Fibroblast of lung (primary cell): Measurements from ENCODE around the gene SPRING1. TPM values are rescaled to one million over a fixed set of nuclear protein-coding genes. Genes with fewer than 3 reads are reported as not detected.

Source experiments
- DNase-seq, 2 donors: peaks; one replicate each; pipeline versions ENCODE4 v3.0.0 to v3.0.0-alpha.2; 2010; ENCODE audit warnings: low read depth in 2 of 2
- H2AFZ ChIP-seq: 2 replicates; pipeline ENCODE4 v1.5.1; 2012; ENCODE audit warnings: low read length, control low read depth, inconsistent platforms
- H3K27ac ChIP-seq: 2 replicates; pipeline ENCODE4 v1.5.1; 2011; ENCODE audit warnings: low read length, control low read depth; ENCODE audit not compliant: insufficient read depth
- H3K27me3 ChIP-seq: 2 replicates; pipeline ENCODE4 v1.5.1; 2011; ENCODE audit warnings: mild to moderate bottlenecking, low read length; ENCODE audit not compliant: control insufficient read depth, insufficient read depth
- H3K36me3 ChIP-seq: 2 replicates; pipeline ENCODE4 v1.5.1; 2011; ENCODE audit warnings: low read length; ENCODE audit not compliant: control insufficient read depth, insufficient read depth
- H3K4me1 ChIP-seq: 2 replicates; pipeline ENCODE4 v1.5.1; 2011; ENCODE audit warnings: low read length; ENCODE audit not compliant: control insufficient read depth, insufficient read depth; ENCODE audit errors: extremely low read depth
- H3K4me2 ChIP-seq: 2 replicates; pipeline ENCODE4 v1.5.1; 2011; ENCODE audit warnings: low read length, control low read depth; ENCODE audit not compliant: insufficient read depth; ENCODE audit errors: extremely low read depth
- H3K4me3 ChIP-seq, 4 experiments: fragments of 200-600 bp in 1 of 4; sonication (generic) in 1 of 4; replicated peaks in 1 of 4; 2 replicates each; pipeline ENCODE4 v1.5.1; 2011 to 2016; ENCODE audit warnings: low read length in 4 of 4, low read depth in 3 of 4, mild to moderate bottlenecking in 3 of 4, control low read depth in 2 of 4, inconsistent platforms in 1 of 4, mixed read lengths in 1 of 4; ENCODE audit not compliant: insufficient read depth in 1 of 4; ENCODE audit errors: control extremely low read depth in 1 of 4
- H3K79me2 ChIP-seq: 2 replicates; pipeline ENCODE4 v1.5.1; 2012; ENCODE audit warnings: mild to moderate bottlenecking, low read length, inconsistent platforms; ENCODE audit not compliant: control insufficient read depth, insufficient read depth
- H3K9ac ChIP-seq: 2 replicates; pipeline ENCODE4 v1.5.1; 2011; ENCODE audit warnings: mild to moderate bottlenecking, low read length, control low read depth; ENCODE audit not compliant: insufficient read depth
- H3K9me3 ChIP-seq: 2 replicates; pipeline ENCODE4 v1.5.1; 2012; ENCODE audit warnings: low read depth, low read length; ENCODE audit not compliant: control insufficient read depth, insufficient read depth
- H4K20me1 ChIP-seq: 2 replicates; pipeline ENCODE4 v1.5.1; 2011; ENCODE audit warnings: low read length; ENCODE audit not compliant: control insufficient read depth, insufficient read depth; ENCODE audit errors: extremely low read depth
- CTCF ChIP-seq, 2 donors: IDR thresholded peaks in 1 of 2; conservative IDR thresholded peaks in 1 of 2; 1 replicate in 1 of 2; 2 replicates in 1 of 2; pipeline ENCODE4 v1.5.1; 2011 to 2012; ENCODE audit warnings: low read length in 2 of 2, control low read depth in 1 of 2, inconsistent platforms in 1 of 2, low read depth in 1 of 2, mild to moderate bottlenecking in 1 of 2
- EZH2 ChIP-seq: IDR thresholded peaks from 2 replicates; pipeline ENCODE4 v1.5.1; 2012; ENCODE audit warnings: low read length, control low read depth, mild to moderate bottlenecking; ENCODE audit errors: missing control alignments
- polyA plus RNA-seq, 2 donors: library from polyadenylated mRNA; depleted of rRNA in 1 of 2; stranded (reverse) in 1 of 2; unstranded in 1 of 2; fragments of >200 nt; gene quantifications; 2 replicates each; pipeline ENCODE4 v1.2.1, GENCODE V29; 2011 to 2012; ENCODE audit warnings: missing spikeins in 1 of 2
- total RNA-seq: library from RNA; depleted of rRNA; stranded (reverse); fragments of >200 nt; gene quantifications from 2 replicates; pipeline ENCODE4 v1.2.1, GENCODE V29; 2014

Gene SPRING1
- total and polyA plus RNA-seq, 2 donors (not counting 1 experiment from before 2014, with no cell fraction given), result 14.6 to 18.8 TPM

- Histone ChIP-seq H2AFZ (no peak overlapping the region), H3K4me3 (no peak overlapping the region), H3K27me3 (peaks cover 7% of the 10 kb centered on the region), H3K4me2 (no peak overlapping the region), H3K27ac (no peak overlapping the region), H3K36me3 (no peaks in the 10 kb centered on the region), H4K20me1 (no peaks in the 10 kb centered on the region), H3K4me1 (no peaks in the 10 kb centered on the region), H3K9me3 (no peaks in the 10 kb centered on the region), H3K9ac (no peak overlapping the region), H3K79me2 (no peaks in the 10 kb centered on the region)
- no peak for DNase-seq
- TF ChIP-seq CTCF (conservative IDR thresholded peaks at IDR 0.05 in 1 of 2, IDR thresholded peaks at IDR 0.05 in 1 of 2; ENCODE audit: low read depth in 1 of 2, low read length in 2 of 2) (no peak), EZH2 (no peak)
Observed at GRCh38 chr12:116712458-116713303, 25.2 kb downstream of the SPRING1 start.

DNA sequence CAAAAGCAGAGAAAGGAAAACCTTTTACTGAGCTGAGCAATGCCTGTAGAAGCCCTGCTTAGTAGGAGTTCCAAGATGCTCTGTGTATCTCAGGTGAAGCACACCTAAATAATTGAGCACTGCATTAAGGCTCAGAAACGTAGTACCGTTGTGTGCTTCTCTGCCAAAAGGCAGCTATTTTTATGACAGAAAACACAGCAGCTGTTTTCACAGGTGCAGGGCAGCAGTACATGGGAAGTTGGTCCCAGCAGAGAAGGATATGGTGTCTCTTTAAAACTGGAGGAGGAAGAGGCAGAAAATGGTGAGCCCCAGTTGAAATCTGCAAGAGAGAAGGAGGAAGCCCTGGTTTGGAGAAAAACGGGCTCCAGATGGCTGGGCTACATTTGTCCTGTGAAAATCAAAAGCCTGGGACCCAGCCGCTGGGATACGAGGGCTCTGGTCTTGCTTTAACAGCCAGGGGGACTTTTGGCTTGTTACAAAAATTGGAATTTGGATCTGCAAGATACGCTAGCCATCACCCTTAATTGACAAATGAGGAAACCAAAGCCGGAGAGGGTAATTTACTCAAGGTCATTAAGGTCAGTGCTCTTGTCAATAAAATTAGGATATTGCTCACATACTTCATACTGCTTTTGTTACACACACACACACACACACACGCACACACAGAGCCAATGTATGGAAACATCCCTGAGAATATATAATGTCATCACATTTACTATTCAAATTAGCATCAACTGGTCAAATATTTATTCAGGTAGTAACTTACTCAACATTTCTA lies 27.3 kb downstream of the SPRING1 start:
- no peak overlapping the region for H3K9ac ChIP-seq
- no peaks in the 10 kb centered on the region for H3K9me3 ChIP-seq
- H2AFZ ChIP-seq, result no peak overlapping the region
- no peak overlapping the region for H3K4me3 ChIP-seq
- no peaks in the 10 kb centered on the region for H3K36me3 ChIP-seq
- H3K4me1 ChIP-seq, result no peaks in the 10 kb centered on the region
- H3K4me2 ChIP-seq, result no peak overlapping the region
- TF ChIP-seq CTCF (conservative IDR thresholded peaks at IDR 0.05 in 1 of 2, IDR thresholded peaks at IDR 0.05 in 1 of 2; ENCODE audit: low read depth in 1 of 2, low read length in 2 of 2), result no peak
- no peak for DNase-seq
- H3K79me2 ChIP-seq, result no peaks in the 10 kb centered on the region
- H3K27ac ChIP-seq, result no peak overlapping the region
- H3K27me3 ChIP-seq, result peaks cover 7% of the 10 kb centered on the region
- H4K20me1 ChIP-seq, result no peaks in the 10 kb centered on the region

DNA sequence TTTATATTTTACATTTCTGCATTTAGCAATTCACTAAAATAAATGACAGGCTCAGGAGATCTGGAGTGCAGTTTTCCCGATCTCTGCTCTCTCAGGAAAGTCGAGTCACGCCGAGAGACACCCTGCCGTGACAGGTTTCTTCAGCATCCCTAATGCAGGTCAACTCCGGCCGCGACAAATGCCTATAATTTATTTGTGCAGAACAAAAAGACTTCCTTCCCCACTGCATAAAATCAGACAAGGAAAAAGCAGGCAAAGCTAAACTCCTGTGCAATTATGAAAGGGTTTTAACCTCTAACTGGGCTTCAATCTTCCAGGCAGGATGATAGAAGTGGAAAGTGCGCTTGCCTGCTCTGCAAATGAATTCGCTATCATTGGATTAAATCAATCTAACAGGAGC lies 28.1 kb downstream of the SPRING1 start:
- no peak for DNase-seq
- Histone ChIP-seq H3K4me2 (no peak overlapping the region), H3K4me1 (no peaks in the 10 kb centered on the region), H3K27me3 (peaks cover 7% of the 10 kb centered on the region), H3K36me3 (no peaks in the 10 kb centered on the region), H4K20me1 (no peaks in the 10 kb centered on the region), H3K4me3 (no peak overlapping the region), H3K27ac (no peak overlapping the region), H2AFZ (no peak overlapping the region), H3K9ac (no peak overlapping the region), H3K9me3 (no peaks in the 10 kb centered on the region), H3K79me2 (no peaks in the 10 kb centered on the region)
- TF ChIP-seq CTCF (conservative IDR thresholded peaks at IDR 0.05 in 1 of 2, IDR thresholded peaks at IDR 0.05 in 1 of 2; ENCODE audit: low read depth in 1 of 2, low read length in 2 of 2) (no peak), EZH2 (no peak)
